ENCODE data around the gene TMEM134. TPM values are rescaled to one million over a fixed set of nuclear protein-coding genes. Genes with fewer than 3 reads are reported as not detected.
A peak's percentile ranks its signal among the peaks of the same experiment; 100 is the strongest.

TMEM134 gene
- polyA plus RNA-seq, 1 donor: 63.0 TPM

DNA sequence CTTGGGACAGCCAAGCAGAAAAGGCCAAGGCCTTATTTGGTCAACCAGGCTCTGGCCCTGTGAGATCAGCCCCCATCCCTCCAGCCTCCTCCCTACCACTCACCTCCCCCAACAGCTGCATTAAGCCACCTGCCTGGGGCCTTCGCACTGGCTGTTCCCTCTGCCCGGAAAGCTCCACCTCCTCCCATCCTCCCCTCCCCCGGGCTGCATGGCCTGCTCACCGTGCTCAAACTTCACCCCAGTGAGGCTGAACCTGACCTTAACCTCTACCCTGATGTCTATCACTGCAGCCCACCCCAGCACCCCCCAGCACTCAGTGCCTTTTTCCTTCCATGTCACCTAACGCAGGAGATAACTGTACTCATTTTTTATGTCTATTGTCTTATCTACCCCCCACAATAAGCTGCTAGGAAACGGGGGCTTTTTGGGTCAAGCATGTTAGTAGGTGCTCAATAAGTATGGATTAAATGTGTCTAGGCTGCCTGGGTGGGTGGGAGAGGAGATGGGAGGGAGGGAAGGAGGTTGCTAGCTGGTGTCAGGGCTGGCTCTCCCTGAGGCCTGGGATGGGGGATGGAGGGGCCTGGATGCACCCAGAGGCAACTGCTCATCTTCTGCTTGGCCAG is 32.5 kb downstream of the TMEM134 start:
- DNase-seq: no peak
- Histone ChIP-seq H3K27ac (ENCODE audit: low read length) (no peak overlapping the region), H3K4me3 (ENCODE audit: low read length) (no peak overlapping the region), H3K9me3 (ENCODE audit: control insufficient read depth, low read depth, low read length) (no peaks in the 10 kb centered on the region), H3K27me3 (ENCODE audit: control insufficient read depth, insufficient read depth, low read length) (no peaks in the 10 kb centered on the region), H3K4me1 (ENCODE audit: control insufficient read depth, insufficient read depth, low read length) (peaks cover 2% of the 10 kb centered on the region), H3K36me3 (ENCODE audit: control insufficient read depth, insufficient read depth, low read length) (peaks cover 87% of the 10 kb centered on the region)
- 60% methylated on average over 1 of the region's 6 CpGs for WGBS (ENCODE audit: insufficient coverage, low lambda C conversion rate)

DNA sequence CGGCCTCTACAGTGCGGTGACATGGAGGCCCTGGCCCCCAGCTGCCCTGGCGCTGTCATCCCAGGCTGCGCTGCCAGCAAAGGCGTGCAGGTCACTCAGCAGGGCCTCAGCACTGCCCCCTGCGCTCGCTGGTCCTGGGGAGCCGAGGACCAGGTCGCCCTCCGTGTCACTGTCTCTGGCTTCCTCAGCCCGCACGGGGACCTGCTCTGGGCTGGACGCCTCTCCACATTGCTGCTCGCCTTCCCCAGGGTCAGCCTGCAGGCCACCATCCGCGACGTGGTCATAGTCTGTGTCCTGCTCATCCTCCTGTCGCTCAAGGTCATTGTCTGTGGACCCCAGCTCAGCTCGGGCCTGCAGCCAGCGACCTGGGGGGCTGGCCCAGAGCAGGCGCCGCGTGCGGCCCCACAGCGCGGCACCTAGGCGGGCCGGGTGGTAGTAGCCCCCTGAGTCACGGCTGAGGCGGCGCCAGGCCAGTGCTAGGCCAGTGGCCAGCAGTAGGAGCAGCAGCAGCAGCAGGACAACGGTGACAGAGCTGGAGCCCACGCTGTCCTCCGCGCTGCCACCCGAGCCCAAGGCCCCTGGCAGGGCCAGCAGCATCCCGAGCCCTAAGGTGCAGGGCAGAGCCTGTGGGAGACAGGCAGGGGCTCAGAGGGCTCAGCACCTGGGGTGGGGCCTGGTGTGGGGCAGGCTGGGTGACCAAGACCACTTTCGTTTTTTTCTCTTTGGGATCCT is 33.2 kb downstream of the TMEM134 start:
- Histone ChIP-seq H3K27me3 (ENCODE audit: control insufficient read depth, insufficient read depth, low read length) (no peaks in the 10 kb centered on the region), H3K27ac (ENCODE audit: low read length) (no peak overlapping the region), H3K4me3 (ENCODE audit: low read length) (no peak overlapping the region), H3K9me3 (ENCODE audit: control insufficient read depth, low read depth, low read length) (no peaks in the 10 kb centered on the region), H3K36me3 (ENCODE audit: control insufficient read depth, insufficient read depth, low read length) (peaks cover 85% of the 10 kb centered on the region), H3K4me1 (ENCODE audit: control insufficient read depth, insufficient read depth, low read length) (peaks cover 2% of the 10 kb centered on the region)
- no CpG with 5 or more reads among the region's 38 CpGs for WGBS (ENCODE audit: insufficient coverage, low lambda C conversion rate)
- no peak for DNase-seq

DNA sequence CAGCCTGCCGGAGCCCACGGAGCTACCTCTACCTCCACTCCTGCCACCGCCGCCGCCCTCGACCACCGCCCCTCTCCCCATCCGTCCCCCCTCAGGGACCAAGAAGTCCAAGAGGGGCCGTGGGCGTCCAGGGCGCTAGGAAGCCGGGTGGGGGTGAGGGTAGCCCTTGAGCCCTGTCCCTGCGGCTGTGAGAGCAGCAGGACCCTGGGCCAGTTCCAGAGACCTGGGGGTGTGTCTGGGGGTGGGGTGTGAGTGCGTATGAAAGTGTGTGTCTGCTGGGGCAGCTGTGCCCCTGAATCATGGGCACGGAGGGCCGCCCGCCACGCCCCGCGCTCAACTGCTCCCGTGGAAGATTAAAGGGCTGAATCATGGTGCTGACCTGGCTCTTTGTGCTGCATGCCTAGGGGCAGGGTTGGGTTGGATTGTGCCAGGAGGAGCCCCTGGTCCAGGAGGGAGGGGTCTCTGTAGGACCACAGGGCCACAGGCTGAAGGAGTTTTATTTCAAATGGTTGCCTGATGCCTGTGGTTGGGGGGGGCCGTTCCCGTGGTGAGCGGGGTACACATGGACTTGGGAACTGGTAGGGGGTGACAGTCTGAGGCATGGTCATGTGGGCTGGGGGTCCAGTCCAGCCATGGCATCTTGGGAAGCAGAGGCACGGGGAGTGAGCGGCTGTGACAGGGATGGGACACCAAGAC is 33.9 kb downstream of the TMEM134 start:
- DNase-seq: no peak
- Histone ChIP-seq H3K36me3 (ENCODE audit: control insufficient read depth, insufficient read depth, low read length) (peaks cover 83% of the 10 kb centered on the region), H3K27me3 (ENCODE audit: control insufficient read depth, insufficient read depth, low read length) (no peaks in the 10 kb centered on the region), H3K9me3 (ENCODE audit: control insufficient read depth, low read depth, low read length) (no peaks in the 10 kb centered on the region), H3K4me1 (ENCODE audit: control insufficient read depth, insufficient read depth, low read length) (peaks cover 2% of the 10 kb centered on the region), H3K27ac (ENCODE audit: low read length) (no peak overlapping the region), H3K4me3 (ENCODE audit: low read length) (no peak overlapping the region)
- no CpG with 5 or more reads among the region's 26 CpGs for WGBS (ENCODE audit: insufficient coverage, low lambda C conversion rate)

DNA sequence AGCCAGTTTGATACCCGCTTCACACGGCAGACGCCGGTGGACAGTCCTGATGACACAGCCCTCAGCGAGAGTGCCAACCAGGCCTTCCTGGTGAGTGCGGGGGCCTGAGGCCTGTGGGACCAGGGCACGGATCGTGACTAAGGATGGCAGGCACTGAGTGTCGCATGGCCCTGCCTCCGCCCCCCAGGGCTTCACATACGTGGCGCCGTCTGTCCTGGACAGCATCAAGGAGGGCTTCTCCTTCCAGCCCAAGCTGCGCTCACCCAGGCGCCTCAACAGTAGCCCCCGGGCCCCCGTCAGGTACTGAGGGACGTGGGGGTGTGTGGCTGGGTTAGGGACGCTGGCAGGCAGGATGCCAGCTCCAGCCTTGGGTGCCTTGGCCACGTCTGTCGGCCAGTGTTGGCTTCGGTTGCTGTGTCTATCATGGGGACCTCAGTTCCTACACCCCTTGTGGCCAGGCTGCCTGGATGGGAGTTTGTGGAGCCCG is 34.6 kb downstream of the TMEM134 start:
- no peak overlapping the region for H3K27ac ChIP-seq (ENCODE audit: low read length)
- no peak overlapping the region for H3K4me3 ChIP-seq (ENCODE audit: low read length)
- H3K27me3 ChIP-seq (ENCODE audit: control insufficient read depth, insufficient read depth, low read length): no peaks in the 10 kb centered on the region
- peaks cover 76% of the 10 kb centered on the region for H3K36me3 ChIP-seq (ENCODE audit: control insufficient read depth, insufficient read depth, low read length)
- peaks cover 4% of the 10 kb centered on the region for H3K4me1 ChIP-seq (ENCODE audit: control insufficient read depth, insufficient read depth, low read length)
- H3K9me3 ChIP-seq (ENCODE audit: control insufficient read depth, low read depth, low read length): no peaks in the 10 kb centered on the region
- WGBS (ENCODE audit: insufficient coverage, low lambda C conversion rate): no CpG with 5 or more reads among the region's 23 CpGs
- no peak for DNase-seq

DNA sequence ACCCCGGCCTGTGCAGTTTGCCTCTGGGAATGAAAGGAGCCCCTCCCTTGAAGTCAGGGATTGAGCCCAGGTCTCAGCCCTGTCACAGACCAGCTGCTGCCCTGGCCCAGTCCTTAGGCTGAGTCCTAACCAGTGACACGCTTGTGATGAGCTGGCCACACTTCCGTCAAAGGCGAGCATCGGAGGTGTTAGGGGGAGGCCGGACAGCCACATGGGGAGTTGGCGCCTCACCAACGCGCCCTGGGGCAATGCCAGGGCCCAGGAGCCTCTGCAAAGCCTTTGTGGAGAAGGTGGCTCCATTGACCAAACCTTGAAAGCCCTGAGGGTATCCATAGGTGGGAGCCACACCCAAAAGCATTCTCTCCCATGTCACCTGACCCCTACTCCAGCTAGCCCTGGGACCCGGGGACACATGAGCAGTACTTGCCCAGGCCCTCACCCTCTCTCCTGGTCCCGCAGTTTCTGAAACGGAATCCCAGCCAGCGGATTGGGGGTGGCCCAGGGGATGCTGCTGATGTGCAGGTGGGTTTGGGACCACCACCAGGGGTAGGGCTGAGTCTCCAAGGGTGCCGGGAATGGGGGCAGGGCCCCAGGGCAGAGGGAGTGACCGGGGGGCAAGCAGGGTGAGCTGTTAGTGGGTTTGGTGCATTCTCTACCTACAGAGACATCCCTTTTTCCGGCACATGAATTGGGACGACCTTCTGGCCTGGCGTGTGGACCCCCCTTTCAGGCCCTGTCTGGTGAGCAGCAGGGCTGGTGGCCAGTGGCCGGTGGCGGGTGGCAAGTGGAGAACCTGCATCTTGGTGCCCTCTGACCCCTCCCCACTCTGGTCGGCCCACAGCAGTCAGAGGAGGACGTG is 35.3 kb downstream of the TMEM134 start:
- Histone ChIP-seq H3K4me3 (ENCODE audit: low read length) (no peak overlapping the region), H3K4me1 (ENCODE audit: control insufficient read depth, insufficient read depth, low read length) (peaks cover 10% of the 10 kb centered on the region), H3K36me3 (ENCODE audit: control insufficient read depth, insufficient read depth, low read length) (peaks cover 69% of the 10 kb centered on the region), H3K27me3 (ENCODE audit: control insufficient read depth, insufficient read depth, low read length) (no peaks in the 10 kb centered on the region), H3K9me3 (ENCODE audit: control insufficient read depth, low read depth, low read length) (no peaks in the 10 kb centered on the region), H3K27ac (ENCODE audit: low read length) (no peak overlapping the region)
- no peak for DNase-seq
- 100% methylated on average over 2 of the region's 22 CpGs for WGBS (ENCODE audit: insufficient coverage, low lambda C conversion rate)

DNA sequence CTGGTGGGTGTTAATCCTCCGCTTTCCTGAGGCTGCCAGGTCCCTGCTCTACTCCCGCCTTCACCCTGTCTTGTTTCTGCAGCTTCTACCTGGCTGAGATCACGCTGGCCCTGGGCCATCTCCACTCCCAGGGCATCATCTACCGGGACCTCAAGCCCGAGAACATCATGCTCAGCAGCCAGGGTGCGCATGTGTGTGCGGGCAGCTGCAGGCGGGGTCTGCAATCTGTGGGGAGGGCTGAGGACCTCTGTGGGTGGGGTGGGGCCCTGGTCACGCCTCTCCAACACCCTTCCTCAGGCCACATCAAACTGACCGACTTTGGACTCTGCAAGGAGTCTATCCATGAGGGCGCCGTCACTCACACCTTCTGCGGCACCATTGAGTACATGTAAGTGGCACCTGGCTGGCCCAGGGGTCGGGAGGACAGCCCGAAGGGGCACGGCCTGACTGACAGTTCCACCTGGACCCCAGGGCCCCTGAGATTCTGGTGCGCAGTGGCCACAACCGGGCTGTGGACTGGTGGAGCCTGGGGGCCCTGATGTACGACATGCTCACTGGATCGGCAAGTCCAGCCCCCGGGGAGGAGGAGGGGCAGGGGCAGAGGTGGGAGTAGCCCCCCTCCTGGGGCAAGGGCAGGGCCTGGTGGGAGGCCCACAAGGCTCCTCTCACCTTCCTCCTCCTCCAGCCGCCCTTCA is 36.2 kb downstream of the TMEM134 start:
- DNase-seq: no peak
- no CpG with 5 or more reads among the region's 22 CpGs for WGBS (ENCODE audit: insufficient coverage, low lambda C conversion rate)
- Histone ChIP-seq H3K4me1 (ENCODE audit: control insufficient read depth, insufficient read depth, low read length) (peaks cover 10% of the 10 kb centered on the region), H3K27me3 (ENCODE audit: control insufficient read depth, insufficient read depth, low read length) (no peaks in the 10 kb centered on the region), H3K27ac (ENCODE audit: low read length) (no peak overlapping the region), H3K4me3 (ENCODE audit: low read length) (no peak overlapping the region), H3K9me3 (ENCODE audit: control insufficient read depth, low read depth, low read length) (no peaks in the 10 kb centered on the region), H3K36me3 (ENCODE audit: control insufficient read depth, insufficient read depth, low read length) (peaks cover 59% of the 10 kb centered on the region)

DNA sequence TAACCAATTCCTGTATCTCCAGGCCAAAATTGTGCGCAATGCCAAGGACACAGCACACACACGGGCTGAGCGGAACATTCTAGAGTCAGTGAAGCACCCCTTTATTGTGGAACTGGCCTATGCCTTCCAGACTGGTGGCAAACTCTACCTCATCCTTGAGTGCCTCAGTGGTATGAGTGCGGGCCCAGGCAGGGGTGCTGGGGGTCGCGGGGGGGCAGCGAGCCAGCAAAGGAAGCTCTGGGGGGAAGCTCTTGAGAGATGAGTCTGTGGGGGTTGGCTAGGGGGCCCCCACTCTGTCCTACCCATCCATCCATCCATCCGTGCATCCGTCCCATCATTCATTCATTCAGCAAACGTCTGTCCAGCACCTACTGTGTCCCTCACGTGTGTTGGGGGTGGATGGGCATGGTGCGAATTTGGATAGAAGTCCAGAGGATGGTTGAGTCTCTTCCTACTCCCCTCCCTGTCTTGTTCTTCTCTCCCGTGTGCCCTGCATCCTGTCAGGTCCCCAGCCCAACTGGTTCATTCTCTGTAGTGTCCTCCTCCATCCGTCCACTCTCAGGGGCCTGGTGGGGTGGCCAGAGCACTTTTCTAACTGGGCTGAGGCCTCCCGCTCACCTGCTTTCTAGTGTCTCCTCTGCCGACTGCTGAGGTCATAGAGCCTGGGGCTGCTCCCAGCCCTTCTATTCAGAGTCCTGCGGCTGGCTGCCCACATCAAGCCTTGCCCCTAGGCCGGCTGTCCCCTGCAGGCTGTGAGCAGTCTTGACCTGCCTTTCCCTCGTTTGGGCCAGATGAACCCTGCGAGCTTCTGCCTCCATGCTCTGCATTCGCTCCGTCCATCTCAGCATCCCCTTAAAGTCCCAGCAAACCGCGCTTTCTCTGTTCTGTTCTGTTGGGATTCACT is 37.5 kb downstream of the TMEM134 start:
- Histone ChIP-seq H3K4me1 (ENCODE audit: control insufficient read depth, insufficient read depth, low read length) (peaks cover 12% of the 10 kb centered on the region), H3K36me3 (ENCODE audit: control insufficient read depth, insufficient read depth, low read length) (peaks cover 53% of the 10 kb centered on the region), H3K27ac (ENCODE audit: low read length) (no peak overlapping the region), H3K9me3 (ENCODE audit: control insufficient read depth, low read depth, low read length) (no peaks in the 10 kb centered on the region), H3K4me3 (ENCODE audit: low read length) (no peak overlapping the region), H3K27me3 (ENCODE audit: control insufficient read depth, insufficient read depth, low read length) (no peaks in the 10 kb centered on the region)
- 100% methylated on average over 1 of the region's 24 CpGs for WGBS (ENCODE audit: insufficient coverage, low lambda C conversion rate)
- no peak for DNase-seq

DNA sequence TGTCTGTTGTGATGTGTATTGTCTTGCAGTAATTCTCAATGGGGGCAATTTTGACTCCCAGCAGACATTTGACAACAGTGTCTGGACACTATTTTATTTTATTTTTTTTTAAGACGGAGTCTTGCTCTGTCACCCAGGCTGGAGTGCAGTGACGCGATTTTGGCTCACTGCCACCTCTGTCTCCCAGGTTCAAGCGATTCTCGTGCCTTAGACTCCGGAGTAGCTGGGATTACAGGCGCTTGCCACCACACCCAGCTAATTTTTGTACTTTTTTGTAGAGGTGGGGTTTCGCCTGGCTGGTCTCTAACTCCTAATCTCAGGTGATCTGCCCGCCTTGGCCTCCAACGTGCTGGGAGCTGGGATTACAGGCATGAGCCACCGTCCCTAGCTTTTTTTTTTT is 39.3 kb downstream of the TMEM134 start:
- no peak for DNase-seq
- no peak overlapping the region for H3K27ac ChIP-seq (ENCODE audit: low read length)
- H3K4me1 ChIP-seq (ENCODE audit: control insufficient read depth, insufficient read depth, low read length): peaks cover 12% of the 10 kb centered on the region
- peaks cover 41% of the 10 kb centered on the region for H3K36me3 ChIP-seq (ENCODE audit: control insufficient read depth, insufficient read depth, low read length)
- H3K27me3 ChIP-seq (ENCODE audit: control insufficient read depth, insufficient read depth, low read length): no peaks in the 10 kb centered on the region
- WGBS (ENCODE audit: insufficient coverage, low lambda C conversion rate): no CpG with 5 or more reads among the region's 11 CpGs
- no peaks in the 10 kb centered on the region for H3K9me3 ChIP-seq (ENCODE audit: control insufficient read depth, low read depth, low read length)
- no peak overlapping the region for H3K4me3 ChIP-seq (ENCODE audit: low read length)

DNA sequence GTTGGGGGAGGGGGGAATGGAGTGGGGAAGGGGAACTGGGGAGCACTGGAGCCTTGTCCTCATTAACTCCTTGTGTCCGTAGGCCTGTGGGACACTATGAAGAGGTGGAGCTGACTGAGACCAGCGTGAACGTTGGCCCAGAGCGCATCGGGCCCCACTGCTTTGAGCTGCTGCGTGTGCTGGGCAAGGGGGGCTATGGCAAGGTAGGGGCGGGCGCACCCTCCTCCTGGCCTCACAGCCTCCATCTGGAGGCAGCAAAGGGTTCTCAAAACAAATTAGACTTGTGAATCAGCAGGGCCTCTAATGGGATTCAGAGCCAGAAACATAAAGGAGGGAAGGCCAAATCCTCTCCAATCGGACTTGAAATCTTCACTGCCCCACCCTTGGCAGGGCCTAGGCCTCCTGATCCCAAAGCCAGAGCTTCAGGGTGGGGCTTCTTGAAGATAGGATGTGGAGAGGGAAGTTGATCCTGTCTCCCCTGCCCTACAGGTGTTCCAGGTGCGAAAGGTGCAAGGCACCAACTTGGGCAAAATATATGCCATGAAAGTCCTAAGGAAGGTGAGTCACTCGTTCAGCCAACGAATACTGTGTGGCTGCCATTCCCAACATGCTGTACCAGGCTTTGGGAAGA is 39.9 kb downstream of the TMEM134 start:
- H3K27ac ChIP-seq (ENCODE audit: low read length): no peak overlapping the region
- DNase-seq: no peak
- H3K4me3 ChIP-seq (ENCODE audit: low read length): peak overlapping the region; percentile 88
- peaks cover 12% of the 10 kb centered on the region for H3K4me1 ChIP-seq (ENCODE audit: control insufficient read depth, insufficient read depth, low read length)
- WGBS (ENCODE audit: insufficient coverage, low lambda C conversion rate): no CpG with 5 or more reads among the region's 12 CpGs
- peaks cover 36% of the 10 kb centered on the region for H3K36me3 ChIP-seq (ENCODE audit: control insufficient read depth, insufficient read depth, low read length)
- H3K27me3 ChIP-seq (ENCODE audit: control insufficient read depth, insufficient read depth, low read length): no peaks in the 10 kb centered on the region
- H3K9me3 ChIP-seq (ENCODE audit: control insufficient read depth, low read depth, low read length): no peaks in the 10 kb centered on the region

All from large intestine (tissue), 3 donors.